GM20000 (cell line): Measurements from ENCODE around the gene LILRA1.
"Not testable (repeated sequence)": the region's sequence is repeated elsewhere in the genome, so short reads cannot be mapped to it uniquely, and the experiment has no call there.

Experiments used
- DNase-seq: peaks from one replicate; pipeline ENCODE4 v3.0.0; 2012; ENCODE audit warnings: low spot score
- TF ChIP-seq, protein P1 (sequence below): IDR thresholded peaks from 2 replicates; pipeline ENCODE4 v1.5.1; 2012; ENCODE audit warnings: mild to moderate bottlenecking, control low read depth; ENCODE audit errors: extremely low read depth, missing control alignments

LILRA1 gene

DNA sequence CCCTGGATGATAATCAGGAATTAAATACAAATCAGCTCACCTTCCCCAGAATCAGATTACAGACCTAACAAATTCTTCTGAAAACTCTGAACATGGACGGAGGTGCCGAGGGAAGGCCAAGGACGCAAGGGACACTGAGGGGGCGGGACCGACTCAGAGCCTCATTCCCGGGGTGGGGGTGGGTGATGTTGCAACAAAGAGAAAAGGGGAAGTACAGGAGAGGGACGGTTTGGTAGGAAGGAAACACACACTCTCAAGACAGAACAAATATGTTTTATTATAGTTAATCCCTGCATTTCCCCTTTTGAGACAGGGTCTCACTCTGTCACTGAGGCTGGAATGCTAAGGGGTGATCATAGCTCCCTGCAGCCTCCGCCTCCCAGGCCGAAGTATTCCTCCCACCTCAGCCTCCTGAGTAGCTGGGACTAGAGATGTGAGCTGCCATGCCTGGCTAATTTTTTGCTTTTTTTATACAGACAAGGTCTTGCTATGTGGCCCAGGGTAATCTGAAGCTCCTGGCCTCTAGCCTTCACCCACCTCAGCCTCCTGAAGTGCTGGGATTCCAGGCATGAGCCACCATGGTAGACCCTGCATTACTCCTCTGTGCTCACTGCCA is 20.6 kb upstream of the LILRA1 start:
- TF ChIP-seq, protein P1, sequence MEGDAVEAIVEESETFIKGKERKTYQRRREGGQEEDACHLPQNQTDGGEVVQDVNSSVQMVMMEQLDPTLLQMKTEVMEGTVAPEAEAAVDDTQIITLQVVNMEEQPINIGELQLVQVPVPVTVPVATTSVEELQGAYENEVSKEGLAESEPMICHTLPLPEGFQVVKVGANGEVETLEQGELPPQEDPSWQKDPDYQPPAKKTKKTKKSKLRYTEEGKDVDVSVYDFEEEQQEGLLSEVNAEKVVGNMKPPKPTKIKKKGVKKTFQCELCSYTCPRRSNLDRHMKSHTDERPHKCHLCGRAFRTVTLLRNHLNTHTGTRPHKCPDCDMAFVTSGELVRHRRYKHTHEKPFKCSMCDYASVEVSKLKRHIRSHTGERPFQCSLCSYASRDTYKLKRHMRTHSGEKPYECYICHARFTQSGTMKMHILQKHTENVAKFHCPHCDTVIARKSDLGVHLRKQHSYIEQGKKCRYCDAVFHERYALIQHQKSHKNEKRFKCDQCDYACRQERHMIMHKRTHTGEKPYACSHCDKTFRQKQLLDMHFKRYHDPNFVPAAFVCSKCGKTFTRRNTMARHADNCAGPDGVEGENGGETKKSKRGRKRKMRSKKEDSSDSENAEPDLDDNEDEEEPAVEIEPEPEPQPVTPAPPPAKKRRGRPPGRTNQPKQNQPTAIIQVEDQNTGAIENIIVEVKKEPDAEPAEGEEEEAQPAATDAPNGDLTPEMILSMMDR, result no peak
- no peak for DNase-seq

DNA sequence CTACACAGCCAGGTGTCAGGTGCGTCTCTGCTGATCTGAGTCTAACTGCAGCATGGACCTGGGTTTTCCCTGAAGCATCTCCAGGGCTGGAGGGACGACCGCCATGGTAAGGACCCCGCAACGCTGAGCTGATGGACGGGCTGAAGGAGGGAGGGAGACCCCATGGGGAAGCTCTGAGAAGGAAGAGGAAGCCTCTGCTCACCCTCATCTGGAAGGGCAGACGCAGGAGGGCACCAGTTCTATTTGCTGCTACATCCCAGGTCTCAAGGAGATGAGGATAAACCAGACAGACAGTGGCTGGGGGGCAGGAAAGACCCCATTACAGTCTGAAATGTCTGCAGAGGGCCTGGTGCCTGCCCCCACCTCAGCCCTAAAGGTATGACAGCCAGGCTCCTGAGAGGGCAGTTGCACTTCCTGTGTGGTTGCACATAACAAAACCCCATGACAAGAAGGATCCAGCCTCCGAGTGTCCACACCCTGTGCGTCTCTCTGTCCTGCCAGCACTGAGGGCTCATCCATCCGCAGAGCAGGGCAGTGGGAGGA is 20.0 kb upstream of the LILRA1 start, which contains the start of gene LILRA2:
TSS of gene LILRA2 (plus strand) at position 461 of the 543 bp plus-strand sequence. CDS start 89 bp downstream, outside the sequence.
- TF ChIP-seq, protein P1, result no peak
- peak; percentile 65 for DNase-seq

DNA sequence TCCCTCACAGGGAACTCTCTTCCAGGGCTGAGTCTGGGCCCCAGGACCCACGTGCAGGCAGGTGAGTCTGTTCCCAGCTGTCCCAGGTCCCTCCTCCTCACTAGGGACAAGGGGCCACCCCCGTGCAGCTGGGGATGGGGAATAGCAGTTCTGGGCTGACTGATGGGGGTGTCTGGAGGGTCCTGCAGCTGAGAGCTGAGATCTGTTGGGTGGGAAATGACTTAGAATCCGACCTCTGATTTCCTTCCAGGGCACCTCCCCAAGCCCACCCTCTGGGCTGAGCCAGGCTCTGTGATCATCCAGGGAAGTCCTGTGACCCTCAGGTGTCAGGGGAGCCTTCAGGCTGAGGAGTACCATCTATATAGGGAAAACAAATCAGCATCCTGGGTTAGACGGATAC is 19.4 kb upstream of the LILRA1 start:
- DNase-seq, result no peak
- TF ChIP-seq, protein P1, result no peak

DNA sequence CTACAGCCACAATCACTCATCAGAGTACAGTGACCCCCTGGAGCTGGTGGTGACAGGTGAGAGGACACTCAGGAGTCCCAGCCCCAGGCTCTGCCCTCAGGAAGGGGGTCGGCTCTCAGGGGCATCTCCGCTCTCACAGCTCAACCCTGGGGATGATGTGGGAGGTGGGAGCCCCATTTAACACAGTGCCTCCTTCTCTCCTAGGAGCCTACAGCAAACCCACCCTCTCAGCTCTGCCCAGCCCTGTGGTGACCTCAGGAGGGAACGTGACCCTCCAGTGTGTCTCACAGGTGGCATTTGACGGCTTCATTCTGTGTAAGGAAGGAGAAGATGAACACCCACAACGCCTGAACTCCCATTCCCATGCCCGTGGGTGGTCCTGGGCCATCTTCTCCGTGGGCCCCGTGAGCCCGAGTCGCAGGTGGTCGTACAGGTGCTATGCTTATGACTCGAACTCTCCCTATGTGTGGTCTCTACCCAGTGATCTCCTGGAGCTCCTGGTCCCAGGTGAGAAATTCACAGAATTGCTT is 18.8 kb upstream of the LILRA1 start:
- TF ChIP-seq, protein P1, result no peak
- no peak for DNase-seq

DNA sequence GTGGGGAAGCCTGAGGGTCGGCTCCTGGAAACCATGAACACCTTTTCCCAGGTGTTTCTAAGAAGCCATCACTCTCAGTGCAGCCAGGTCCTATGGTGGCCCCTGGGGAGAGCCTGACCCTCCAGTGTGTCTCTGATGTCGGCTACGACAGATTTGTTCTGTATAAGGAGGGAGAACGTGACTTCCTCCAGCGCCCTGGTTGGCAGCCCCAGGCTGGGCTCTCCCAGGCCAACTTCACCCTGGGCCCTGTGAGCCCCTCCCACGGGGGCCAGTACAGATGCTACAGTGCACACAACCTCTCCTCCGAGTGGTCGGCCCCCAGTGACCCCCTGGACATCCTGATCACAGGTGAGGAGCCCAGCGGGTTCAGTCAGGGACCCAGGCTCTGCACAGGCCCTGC is 18.2 kb upstream of the LILRA1 start:
- DNase-seq, result not testable (repeated sequence)

DNA sequence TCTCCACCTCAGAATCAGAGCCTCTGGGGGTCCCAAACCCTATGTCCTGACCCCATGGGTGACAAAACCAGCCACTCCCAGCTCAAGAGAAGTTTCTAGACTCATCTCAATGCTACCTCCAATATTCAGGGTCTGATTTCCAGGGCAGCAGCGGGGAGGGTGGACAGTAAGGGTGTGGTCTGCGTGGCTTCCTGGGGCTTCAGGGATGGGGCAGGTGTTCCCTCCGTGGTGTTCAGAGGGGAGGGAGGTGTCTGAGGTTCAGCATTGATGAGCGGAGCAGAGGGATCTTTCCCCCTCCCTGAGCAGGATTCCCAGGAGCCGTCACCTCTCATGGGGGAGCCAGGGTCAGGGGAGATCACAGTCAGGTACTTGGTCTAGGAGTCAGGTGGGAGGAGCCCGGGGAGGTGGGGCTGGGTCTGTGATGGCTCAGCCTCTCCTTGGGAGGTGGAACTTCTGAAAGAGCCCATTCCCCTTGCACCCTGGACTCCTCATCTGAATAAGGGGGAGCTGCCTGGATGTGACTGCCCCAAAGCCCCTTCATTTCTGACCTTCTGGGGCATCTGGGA is 16.9 kb upstream of the LILRA1 start:
- TF ChIP-seq, protein P1, result no peak
- DNase-seq, result no peak

DNA sequence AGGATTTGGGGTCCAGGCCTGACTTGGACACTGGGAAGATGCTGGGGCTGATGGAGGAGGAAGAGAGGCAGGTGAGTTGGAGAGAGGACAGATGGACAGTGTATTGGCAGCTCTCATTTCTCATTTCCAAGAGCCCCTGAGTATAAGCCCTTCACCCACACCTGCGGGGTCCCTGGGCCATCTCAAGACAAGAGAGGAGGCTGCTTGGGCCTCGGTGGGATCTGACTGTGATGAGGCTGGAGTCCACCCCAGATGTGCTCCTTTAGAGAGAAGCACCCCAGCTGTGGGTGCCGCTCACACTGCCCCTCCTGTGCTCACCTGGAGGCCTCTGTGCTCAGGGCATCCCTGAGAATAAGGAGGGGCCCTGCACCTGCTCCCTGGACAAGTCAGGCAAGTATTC is 16.1 kb upstream of the LILRA1 start:
- TF ChIP-seq, protein P1, result no peak
- DNase-seq, result no peak

DNA sequence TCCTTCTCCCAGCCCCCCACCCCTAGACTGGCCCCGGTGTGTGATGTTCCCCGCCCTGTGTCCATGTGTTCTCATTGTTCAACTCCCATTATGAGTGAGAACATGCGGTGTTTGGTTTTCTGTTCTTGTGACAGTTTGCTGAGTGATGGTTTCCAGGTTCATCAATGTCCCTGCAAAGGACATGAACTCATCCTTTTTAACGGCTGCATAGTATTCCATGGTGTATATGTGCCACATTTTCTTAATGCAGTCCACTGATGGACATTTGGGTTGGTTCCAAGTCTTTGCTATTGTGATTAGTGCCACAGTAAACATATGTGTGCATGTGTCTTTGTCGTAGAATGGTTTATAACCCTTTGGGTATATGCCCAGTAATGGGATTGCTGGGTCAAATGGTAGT is 15.2 kb upstream of the LILRA1 start:
- not testable (repeated sequence) for DNase-seq
